Erythroblast (primary cell): ENCODE data around the gene LONRF3.
"Not testable (repeated sequence)": the region's sequence is repeated elsewhere in the genome, so short reads cannot be mapped to it uniquely, and the experiment has no call there.

Experiments used
- DNase-seq, 2 experiments: peaks; one replicate each; lab custom pipeline; 2025; lab: John Stamatoyannopoulos, UW
- GATA1 ChIP-seq: IDR thresholded peaks from 2 replicates; pipeline ENCODE4 v1.6.1; 2011; ENCODE audit warnings: low read depth, mild to moderate bottlenecking, control low read depth, low read length, moderate library complexity
- POLR2A ChIP-seq: IDR thresholded peaks from 2 replicates; pipeline ENCODE4 v1.6.1; 2011; ENCODE audit warnings: mild to moderate bottlenecking, low read length

Gene LONRF3

DNA sequence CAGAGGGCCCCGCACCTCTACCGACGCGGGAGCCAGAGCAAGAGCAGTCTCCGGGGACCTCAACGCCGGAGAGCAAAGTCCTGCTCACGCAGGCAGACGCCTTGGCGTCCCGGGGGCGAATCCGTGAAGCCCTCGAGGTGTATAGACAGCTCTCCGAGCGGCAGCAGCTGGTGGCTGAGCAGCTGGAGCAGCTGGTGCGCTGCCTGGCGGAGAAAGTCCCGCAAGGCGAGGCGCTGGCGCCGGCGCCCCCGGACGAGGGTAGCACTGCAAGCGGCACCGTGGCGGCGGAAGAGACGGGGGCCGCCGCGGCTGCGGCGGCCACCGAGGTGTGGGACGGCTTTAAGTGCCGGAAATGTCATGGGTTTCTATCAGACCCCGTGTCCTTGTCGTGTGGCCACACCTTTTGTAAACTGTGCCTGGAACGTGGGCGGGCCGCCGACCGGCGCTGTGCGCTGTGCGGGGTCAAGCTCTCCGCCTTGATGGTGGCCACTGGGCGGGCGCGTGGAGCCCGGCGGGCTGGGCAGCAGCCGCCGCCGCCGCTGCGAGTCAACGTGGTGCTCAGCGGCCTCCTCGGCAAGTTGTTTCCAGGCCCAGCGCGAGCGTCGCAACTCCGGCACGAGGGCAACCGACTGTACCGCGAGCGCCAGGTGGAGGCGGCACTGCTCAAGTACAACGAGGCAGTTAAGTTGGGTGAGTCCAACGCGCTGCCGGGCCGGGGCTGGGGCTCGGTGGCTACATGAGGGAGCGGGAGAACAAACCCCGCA lies 672 bp downstream of the LONRF3 start:
- TF ChIP-seq POLR2A (no peak), GATA1 (no peak)

DNA sequence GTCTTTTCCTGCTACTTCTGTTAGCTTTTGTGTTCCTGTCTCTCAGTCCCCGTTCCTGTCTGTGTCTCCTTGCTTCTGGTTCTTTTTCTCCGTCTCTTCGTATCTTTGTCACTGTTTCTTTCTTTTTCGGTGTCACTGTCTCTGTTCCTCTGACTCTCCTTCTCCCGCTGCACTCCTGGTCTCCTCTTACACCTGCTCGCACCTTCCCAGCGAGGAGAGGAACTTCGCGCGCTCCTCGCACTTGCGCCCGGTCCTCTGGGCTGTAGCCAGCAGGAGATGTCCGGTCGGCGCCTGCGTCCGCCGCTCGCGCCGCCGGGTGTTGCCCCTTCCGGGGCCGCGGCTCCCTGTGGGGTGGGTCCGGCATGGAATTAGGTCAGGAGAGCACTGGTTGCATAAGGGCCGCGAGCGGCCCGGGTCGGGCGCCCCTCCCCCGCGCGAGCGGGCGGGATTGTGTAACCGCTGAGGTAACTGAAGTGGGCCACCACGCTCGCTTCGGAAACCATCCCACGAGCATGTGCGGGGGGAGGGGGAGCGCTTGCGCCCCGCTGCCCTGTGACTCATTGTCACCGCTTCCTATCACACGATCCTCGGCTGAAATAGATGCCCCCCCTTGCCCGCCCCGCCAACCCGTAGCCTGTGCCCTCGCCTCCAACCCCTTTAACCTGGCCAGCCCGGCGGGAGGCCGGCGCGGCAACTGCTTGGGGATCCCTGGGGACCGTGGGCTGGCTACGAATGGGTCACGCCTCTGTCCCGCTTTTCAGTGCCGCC lies 1.6 kb downstream of the LONRF3 start:
- DNase-seq: peak in 1 of 2 experiments; percentile 12
- no peak for TF ChIP-seq GATA1
- no peak for TF ChIP-seq POLR2A

More for the DNA sequence above, 672 bp downstream of the LONRF3 start:
- peak; percentile 18 to 23 for DNase-seq

DNA sequence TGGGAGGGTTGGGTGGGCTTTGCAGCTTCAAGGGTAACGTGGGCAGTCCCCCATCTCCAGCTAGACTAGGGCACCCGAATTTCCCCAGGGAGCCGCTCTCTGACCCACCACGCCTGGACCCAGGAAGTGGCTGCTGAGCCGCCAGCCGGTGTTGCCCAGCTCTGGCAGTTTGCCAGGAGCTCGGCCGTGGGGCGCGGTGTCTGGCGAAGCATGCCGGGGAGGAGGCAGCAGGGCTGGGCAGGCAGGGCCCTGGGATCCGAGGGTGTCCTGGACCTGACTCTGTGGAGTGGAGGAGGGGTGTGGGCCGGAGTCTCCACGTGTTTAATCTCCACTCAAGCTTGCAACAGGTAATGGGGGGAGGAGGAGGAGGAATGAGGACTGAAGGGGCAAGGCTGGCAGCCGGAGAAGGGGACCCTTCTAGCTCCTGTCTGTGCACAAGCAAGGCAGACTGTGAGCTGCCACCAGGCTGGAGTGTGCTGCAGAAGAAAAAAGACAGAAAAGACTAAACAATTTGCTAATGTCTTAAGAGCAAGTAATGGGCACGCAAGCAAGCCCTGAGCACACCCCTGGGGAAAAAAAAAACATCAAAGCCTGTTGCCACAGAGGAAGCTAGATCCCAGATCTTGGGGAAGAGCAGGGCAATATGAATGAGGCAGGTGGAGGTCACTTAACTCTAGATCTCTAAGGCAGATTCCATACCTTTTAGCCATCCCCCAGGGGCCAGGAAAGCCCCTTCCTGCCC lies 2.4 kb downstream of the LONRF3 start:
- TF ChIP-seq GATA1: no peak
- no peak for TF ChIP-seq POLR2A
- peak; percentile 2 to 11 for DNase-seq

DNA sequence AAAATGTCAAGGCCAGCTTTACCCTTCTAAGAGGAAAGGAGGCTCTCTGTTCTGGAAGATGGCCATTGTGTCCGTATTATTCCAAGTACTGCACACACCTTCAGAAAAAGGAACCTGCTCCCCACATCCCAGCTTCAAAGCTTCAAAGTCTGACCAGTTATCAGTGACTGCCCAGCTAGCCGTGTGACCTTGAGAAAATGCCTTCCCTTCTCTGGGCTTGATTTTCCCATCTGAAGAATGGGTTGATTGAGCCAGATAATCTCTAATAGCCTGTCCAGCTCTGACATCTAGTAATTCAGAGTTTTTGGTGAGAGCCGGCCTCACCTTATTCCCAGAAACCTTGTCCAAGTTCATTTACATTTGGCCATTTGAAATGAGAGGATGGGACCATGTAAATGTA lies 3.0 kb downstream of the LONRF3 start:
- no peak for DNase-seq
- TF ChIP-seq POLR2A (no peak), GATA1 (no peak)

DNA sequence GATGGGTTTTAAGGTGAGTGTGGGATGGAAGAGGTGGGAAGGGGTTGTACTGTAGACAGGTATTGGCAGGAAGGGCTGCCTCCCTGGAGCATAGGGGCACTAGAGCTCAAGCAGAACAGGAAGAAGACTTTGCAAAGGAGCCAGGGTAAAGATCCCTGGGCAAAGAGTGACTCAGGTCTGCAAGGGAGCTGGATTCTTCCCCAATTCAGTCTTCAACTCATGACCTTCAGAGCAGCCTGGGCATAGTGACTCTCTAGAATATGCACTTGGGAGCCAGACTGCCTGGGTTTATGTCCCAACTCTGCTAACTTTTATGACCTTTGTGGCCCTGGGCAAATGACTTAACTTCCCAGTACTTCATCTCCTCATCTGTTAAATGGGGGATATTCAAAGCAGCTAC lies 4.0 kb downstream of the LONRF3 start:
- no peak for DNase-seq

DNA sequence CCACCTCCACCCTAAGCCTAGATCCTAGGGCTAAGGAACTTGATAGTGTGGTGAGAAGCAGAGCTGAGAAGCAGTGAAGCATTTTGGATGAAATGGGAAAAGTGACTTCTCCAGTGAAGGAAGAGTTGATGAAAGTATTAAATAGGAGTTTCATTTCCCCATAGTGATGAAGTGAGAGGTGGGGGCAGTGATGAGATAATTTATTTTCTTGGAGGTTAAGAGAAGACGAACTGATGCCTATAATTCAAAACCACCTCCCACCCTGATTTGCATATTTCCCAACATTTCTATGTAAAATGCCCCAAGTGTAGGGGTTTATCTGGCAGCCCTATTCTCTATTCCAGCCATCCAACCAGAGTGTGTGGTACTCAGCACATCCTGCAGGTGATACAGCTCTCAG lies 6.3 kb downstream of the LONRF3 start:
- TF ChIP-seq POLR2A (no peak), GATA1 (no peak)
- DNase-seq: no peak

More for the DNA sequence above, 4.0 kb downstream of the LONRF3 start:
- no peak for TF ChIP-seq POLR2A
- TF ChIP-seq GATA1: no peak

DNA sequence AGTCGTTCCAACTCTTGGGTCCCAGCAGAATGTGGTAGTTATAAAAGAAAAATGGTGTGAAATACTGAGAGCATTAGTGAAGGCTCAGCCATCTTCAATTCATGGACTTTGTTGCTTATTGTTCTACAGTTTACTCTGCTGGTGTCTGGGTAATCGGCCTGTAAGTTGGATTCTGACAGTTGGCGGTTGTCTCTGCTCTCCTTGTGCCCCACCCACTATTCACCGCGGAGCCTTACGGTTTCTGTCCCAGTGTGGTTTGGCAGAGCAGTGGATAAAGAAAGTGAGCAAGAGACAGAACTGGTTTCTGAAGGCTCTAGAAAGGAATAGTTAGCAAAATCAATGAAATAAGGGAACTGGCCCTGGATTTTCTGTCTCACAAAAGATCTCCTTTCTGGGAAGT lies 9.1 kb downstream of the LONRF3 start:
- TF ChIP-seq GATA1 (no peak), POLR2A (no peak)

DNA sequence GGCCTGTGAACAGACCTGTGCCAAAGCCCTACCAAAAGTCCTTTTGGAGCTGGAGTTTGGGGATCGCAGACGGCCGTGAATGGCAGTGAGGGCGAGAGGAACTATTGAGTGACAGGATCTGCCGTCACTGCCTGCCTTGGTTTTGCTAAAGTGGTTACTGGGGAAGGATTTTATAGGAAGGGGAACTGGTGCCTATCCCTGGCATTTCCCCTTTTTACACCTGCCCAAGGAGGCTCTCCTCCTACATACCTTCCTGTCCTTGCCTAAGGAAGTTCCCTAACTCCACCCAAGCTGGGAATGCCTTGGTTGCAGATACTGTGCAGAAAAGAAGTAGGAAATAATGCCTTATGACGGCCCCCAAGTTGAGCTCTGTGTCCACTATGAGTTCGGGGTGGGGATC lies 14.5 kb downstream of the LONRF3 start:
- no peak for DNase-seq
- TF ChIP-seq POLR2A: no peak
- no peak for TF ChIP-seq GATA1

More for the DNA sequence above, 9.1 kb downstream of the LONRF3 start:
- DNase-seq: no peak

DNA sequence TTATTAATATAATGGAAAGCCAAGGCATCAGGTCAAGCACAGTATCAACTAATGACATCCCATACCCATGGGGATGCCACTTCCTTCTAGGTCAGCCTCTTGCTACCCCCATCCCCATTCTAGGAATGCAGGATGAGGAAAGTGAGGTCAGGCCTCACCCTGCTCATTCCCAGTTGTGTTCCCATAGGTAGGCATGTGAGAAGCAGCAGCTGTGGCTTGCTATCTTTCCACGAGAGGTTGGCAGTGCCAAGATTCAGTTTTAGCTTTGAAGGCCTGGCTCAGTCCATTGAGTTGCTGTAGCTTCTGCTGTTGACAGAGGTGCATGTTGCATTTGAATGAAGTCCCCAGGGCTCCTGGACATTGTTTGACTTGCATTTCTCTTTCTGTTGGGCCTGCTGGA lies 15.5 kb downstream of the LONRF3 start:
- TF ChIP-seq GATA1: no peak
- TF ChIP-seq POLR2A: no peak
- DNase-seq: no peak

DNA sequence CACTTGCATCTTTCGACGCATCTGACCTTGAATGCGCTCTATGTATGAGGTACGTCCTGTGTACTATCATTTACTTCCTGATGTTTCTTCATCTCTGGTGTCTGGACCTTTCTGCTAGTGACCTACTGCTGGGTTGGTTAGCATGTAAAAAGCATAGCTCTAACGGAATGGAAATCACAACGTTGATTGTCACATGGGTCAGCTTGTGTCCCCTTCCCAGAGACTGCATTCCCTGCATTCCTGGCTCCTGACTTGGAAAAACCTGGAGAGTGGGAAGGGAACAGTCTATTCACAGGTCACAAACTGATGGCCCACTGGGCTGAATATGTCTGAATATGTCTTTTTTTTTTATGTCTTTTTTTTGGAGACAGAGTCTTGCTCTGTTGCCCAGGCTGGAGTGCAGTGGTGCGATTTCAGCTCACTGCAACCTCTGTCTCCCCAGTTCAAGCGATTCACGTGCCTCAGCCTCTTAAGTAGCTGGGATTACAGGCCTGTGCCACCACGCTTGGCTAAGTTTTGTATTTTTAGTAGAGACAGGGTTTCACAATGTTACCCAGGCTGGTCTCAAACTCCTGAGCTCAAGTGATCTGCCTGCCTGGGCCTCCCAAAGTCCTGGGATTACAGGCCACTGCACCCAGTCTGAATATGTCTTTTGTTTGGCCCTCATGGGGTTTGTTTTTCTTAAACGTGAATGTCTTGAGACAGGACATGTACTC lies 16.3 kb downstream of the LONRF3 start:
- no peak for DNase-seq
- no peak for TF ChIP-seq GATA1
- TF ChIP-seq POLR2A: no peak

DNA sequence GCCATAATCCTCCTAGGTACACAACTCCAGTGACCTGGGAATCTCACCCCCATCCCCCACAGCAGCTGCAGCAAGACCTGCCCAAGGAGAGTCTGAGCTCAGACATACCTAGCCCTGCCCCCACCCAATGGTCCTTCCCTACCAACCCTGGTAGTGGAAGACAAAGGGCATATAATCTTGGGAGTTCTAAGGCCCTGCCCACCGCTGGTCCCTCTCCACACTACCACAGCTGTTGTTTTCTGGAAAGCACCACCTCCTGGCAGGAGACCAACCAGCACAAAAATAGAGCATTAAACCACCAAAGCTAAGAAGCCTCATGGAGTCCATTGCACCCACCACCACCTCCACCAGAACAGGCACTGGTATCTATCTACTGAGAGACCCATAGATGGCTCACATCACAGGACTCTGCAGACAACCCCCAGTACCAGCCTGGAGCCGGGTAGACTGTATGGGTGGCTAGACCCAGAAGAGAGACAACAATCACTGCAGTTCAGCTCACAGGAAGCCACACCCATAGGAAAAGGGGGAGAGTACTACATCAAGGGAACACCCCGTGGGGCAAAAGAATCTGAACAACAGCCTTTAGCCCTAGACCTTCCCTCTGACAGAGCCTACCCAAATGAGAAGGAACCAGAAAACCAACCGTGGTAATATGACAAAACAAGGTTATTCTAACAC lies 18.2 kb downstream of the LONRF3 start:
- DNase-seq: not testable (repeated sequence)

DNA sequence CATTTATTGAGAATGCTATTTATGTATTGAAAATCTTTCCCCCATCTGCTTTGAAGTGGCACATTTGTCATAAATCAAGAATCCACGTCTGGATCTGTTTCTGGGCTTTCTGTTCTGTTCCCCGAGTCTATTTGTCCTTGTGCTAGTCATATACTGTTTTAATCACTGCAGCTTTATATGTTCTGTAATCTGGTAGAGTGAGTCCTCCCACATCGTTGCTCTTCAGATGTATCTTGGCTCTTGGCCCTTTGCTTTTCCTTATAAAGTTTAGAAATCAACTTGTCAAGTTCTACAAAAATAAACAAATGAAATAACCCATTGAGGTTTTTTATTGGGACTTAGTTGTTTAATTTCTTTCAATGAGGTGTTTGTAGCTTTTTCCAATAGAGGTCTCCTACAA lies 29.0 kb downstream of the LONRF3 start:
- no peak for DNase-seq
- TF ChIP-seq GATA1: no peak
- TF ChIP-seq POLR2A: no peak
